ENCODE measurements around the gene LRP4.

- TF ChIP-seq, protein P1, sequence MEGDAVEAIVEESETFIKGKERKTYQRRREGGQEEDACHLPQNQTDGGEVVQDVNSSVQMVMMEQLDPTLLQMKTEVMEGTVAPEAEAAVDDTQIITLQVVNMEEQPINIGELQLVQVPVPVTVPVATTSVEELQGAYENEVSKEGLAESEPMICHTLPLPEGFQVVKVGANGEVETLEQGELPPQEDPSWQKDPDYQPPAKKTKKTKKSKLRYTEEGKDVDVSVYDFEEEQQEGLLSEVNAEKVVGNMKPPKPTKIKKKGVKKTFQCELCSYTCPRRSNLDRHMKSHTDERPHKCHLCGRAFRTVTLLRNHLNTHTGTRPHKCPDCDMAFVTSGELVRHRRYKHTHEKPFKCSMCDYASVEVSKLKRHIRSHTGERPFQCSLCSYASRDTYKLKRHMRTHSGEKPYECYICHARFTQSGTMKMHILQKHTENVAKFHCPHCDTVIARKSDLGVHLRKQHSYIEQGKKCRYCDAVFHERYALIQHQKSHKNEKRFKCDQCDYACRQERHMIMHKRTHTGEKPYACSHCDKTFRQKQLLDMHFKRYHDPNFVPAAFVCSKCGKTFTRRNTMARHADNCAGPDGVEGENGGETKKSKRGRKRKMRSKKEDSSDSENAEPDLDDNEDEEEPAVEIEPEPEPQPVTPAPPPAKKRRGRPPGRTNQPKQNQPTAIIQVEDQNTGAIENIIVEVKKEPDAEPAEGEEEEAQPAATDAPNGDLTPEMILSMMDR (IDR thresholded peaks at IDR 0.05 in 8 of 11, conservative IDR thresholded peaks at IDR 0.05 in 3 of 11) = no peak
- no peak for TF ChIP-seq POLR2A (IDR thresholded peaks at IDR 0.05)
Observed at GRCh38 chr11:46857666-46858065, 60.7 kb downstream of the LRP4 start.

Data from spleen (tissue), 7 donors.